CD4-positive, alpha-beta memory T cell (primary cell): ENCODE data around the gene PLEKHG7. TPM values are rescaled to one million over a fixed set of nuclear protein-coding genes. Genes with fewer than 3 reads are reported as not detected.

ENCODE experiments used
- CTCF ChIA-PET: fragments of 350-600 bp; sonication (Branson Sonifier 250); formaldehyde crosslinking; loops from one replicate; lab custom pipeline; 2021; ENCODE audit warnings: inconsistent platforms; ENCODE audit not compliant: partially characterized antibody; lab: Charles Lee
- POLR2A ChIA-PET: fragments of 350-600 bp; sonication (Branson Sonifier 250); formaldehyde crosslinking; loops from one replicate; lab custom pipeline; 2021; ENCODE audit not compliant: partially characterized antibody; lab: Charles Lee
- DNase-seq, 5 donors: peaks; one replicate each; pipeline versions ENCODE4 v3.0.0 to v3.0.0-alpha.2; 2020 to 2022; ENCODE audit warnings: mixed read lengths in 1 of 5
- H3K27ac ChIP-seq: one replicate; pipeline ENCODE4 v1.7.0; 2013; ENCODE audit warnings: low read depth, low read length
- H3K27me3 ChIP-seq: 2 replicates; pipeline ENCODE4 v1.7.0; 2013; ENCODE audit warnings: mild to moderate bottlenecking, low read length, moderate library complexity; ENCODE audit not compliant: insufficient read depth
- H3K36me3 ChIP-seq: 2 replicates; pipeline ENCODE4 v1.7.0; 2013; ENCODE audit warnings: mild to moderate bottlenecking, low read length, moderate library complexity; ENCODE audit not compliant: insufficient read depth
- H3K4me1 ChIP-seq: 2 replicates; pipeline ENCODE4 v1.7.0; 2013; ENCODE audit warnings: mild to moderate bottlenecking, low read length, moderate library complexity; ENCODE audit not compliant: insufficient read depth
- H3K4me3 ChIP-seq, 2 donors: one replicate each; pipeline ENCODE4 v1.7.0; 2013; ENCODE audit warnings: low read length in 2 of 2, mild to moderate bottlenecking in 1 of 2
- H3K9me3 ChIP-seq, 2 donors: one replicate each; pipeline ENCODE4 v1.7.0; 2013; ENCODE audit warnings: low read length in 2 of 2, control low read depth in 1 of 2; ENCODE audit not compliant: control insufficient read depth in 1 of 2
- H3K27ac Mint-ChIP-seq, 7 donors: one replicate each; pipeline ENCODE4 v1.8.0; 2020 to 2021; ENCODE audit warnings: mixed read lengths in 7 of 7, mild to moderate bottlenecking in 6 of 7, inconsistent platforms in 3 of 7, moderate library complexity in 3 of 7
- H3K27me3 Mint-ChIP-seq, 2 donors: one replicate each; pipeline ENCODE4 v1.8.0; 2020 to 2021; ENCODE audit warnings: mixed read lengths in 2 of 2
- H3K36me3 Mint-ChIP-seq, 2 donors: one replicate each; pipeline ENCODE4 v1.8.0; 2020 to 2021; ENCODE audit warnings: mixed read lengths in 2 of 2, inconsistent platforms in 1 of 2, mild to moderate bottlenecking in 1 of 2
- H3K4me1 Mint-ChIP-seq, 4 donors: one replicate each; pipeline ENCODE4 v1.8.0; 2020 to 2021; ENCODE audit warnings: mixed read lengths in 4 of 4, mild to moderate bottlenecking in 1 of 4
- H3K4me3 Mint-ChIP-seq, 8 donors: one replicate each; pipeline ENCODE4 v1.8.0; 2020 to 2021; ENCODE audit warnings: mixed read lengths in 8 of 8, mild to moderate bottlenecking in 7 of 8, moderate library complexity in 6 of 8, inconsistent platforms in 3 of 8
- H3K9me3 Mint-ChIP-seq, 8 donors: one replicate each; pipeline ENCODE4 v1.8.0; 2020 to 2021; ENCODE audit warnings: mixed read lengths in 8 of 8, mild to moderate bottlenecking in 5 of 8, inconsistent platforms in 3 of 8, moderate library complexity in 1 of 8
- intact Hi-C: fragments of 100-400 bp; cut with micrococcal nuclease; formaldehyde crosslinking; loops from one replicate; pipeline ENCODE4 v1.15.1; 2023
- polyA plus RNA-seq, 2 donors: library from polyadenylated mRNA; unstranded; fragments of 300-500 nt; fragmentation: Illumina TruSeq; gene quantifications; one replicate each; pipeline ENCODE4 v1.2.3, GENCODE V29; 2021
- total RNA-seq, 2 experiments: library from RNA; stranded (reverse); gene quantifications; one replicate each; pipeline ENCODE4 v1.2.3, GENCODE V29; 2021

PLEKHG7 gene
- total and polyA plus RNA-seq, 4 experiments from 2014 or later: 0.16 TPM; not detected in 3

DNA sequence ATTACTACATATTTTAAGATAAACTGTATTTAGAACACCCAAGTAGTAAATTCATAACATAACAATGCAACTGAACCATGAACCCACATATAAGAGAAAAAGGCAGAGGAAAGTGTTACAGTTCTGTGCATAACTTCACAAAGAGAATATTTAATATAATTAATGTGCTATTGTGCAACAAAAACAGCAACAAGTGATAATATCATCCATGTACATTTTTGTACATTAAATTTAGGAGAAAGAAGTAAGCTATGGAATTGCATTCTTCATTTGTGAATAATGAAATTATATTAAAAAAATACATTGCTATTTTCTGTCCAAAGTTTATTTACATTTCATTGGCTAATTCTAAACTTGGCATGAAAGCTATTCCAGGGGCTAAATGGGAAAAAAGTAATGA is 72.6 kb downstream of the PLEKHG7 start:
- Histone ChIP-seq H3K27ac (no peak overlapping the region), H3K27me3 (no peaks in the 10 kb centered on the region), H3K4me3 (no peak overlapping the region), H3K9me3 (no peaks in the 10 kb centered on the region), H3K4me1 (no peaks in the 10 kb centered on the region), H3K36me3 (peaks cover 12% of the 10 kb centered on the region)
- Mint-ChIP-seq H3K36me3 (peaks cover 26 to 36% of the 10 kb centered on the region in 2 donors), H3K4me3 (no peak overlapping the region), H3K4me1 (peaks cover 0 to 4% (median 0%) of the 10 kb centered on the region in 4 donors), H3K9me3 (no peaks in the 10 kb centered on the region), H3K27ac (no peak overlapping the region), H3K27me3 (no peaks in the 10 kb centered on the region)
- DNase-seq: no peak
- CTCF ChIA-PET: interaction anchor here (1.2 kb wide), 1 partner anchor 8 kb away, joined by 3 read pairs; no protein-coding TSS in a partner anchor
- intact Hi-C loops: no loop called here
- POLR2A ChIA-PET: no interaction called here

DNA sequence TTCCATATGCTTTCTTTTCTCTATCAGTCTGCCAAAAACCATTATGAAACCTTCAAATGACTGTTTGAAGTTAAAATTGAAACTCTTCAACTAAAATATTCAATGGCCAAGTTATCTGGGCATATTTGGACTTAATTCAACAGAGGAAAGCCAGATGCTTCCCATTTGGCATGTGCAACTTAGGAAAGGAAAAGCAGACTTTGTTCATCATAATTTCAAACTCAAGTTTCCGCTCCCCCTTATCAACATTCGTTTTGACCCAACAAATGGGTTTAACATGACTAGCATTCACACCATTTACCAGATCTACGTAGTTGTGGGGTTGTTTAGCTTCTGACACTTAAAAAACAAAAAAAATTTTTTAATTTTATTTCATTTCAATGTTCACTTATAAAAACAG is 75.7 kb downstream of the PLEKHG7 start:
- Mint-ChIP-seq H3K4me3 (no peak overlapping the region), H3K27me3 (no peaks in the 10 kb centered on the region), H3K36me3 (peaks cover 40 to 42% of the 10 kb centered on the region in 2 donors), H3K4me1 (no peaks in the 10 kb centered on the region), H3K27ac (no peak overlapping the region), H3K9me3 (no peaks in the 10 kb centered on the region)
- Histone ChIP-seq H3K4me3 (no peak overlapping the region), H3K27ac (no peak overlapping the region), H3K9me3 (no peaks in the 10 kb centered on the region), H3K36me3 (peaks cover 12% of the 10 kb centered on the region), H3K4me1 (no peaks in the 10 kb centered on the region), H3K27me3 (no peaks in the 10 kb centered on the region)
- ChIA-PET POLR2A (no interaction called here), CTCF (no interaction called here)
- DNase-seq: no peak
- intact Hi-C loops: no loop called here

DNA sequence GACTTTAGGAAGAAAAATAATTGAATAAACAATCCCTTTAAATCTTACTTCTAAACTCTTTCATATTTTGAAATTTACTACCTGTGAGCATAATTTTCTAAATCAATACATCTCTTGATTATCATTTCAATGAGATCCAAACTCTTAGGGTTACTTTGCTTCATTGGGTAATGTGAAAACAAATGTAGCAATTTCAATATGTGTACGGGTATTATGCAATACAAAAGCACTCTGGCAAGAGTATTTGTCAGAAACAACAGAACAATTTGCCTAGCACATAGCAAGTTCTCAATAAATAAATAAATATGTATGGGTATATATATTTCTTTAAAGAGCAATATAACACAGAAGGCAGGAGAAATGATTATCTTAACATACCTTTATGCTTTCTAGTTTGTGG is 77.1 kb downstream of the PLEKHG7 start:
- H3K4me3 Mint-ChIP-seq: no peak overlapping the region
- peaks cover 35 to 41% of the 10 kb centered on the region in 2 donors for H3K36me3 Mint-ChIP-seq
- Histone ChIP-seq H3K9me3 (no peaks in the 10 kb centered on the region), H3K4me3 (no peak overlapping the region), H3K27ac (no peak overlapping the region), H3K27me3 (no peaks in the 10 kb centered on the region), H3K4me1 (no peaks in the 10 kb centered on the region), H3K36me3 (peaks cover 12% of the 10 kb centered on the region)
- no peaks in the 10 kb centered on the region for H3K27me3 Mint-ChIP-seq
- H3K4me1 Mint-ChIP-seq: no peaks in the 10 kb centered on the region
- intact Hi-C loops: no loop called here
- POLR2A ChIA-PET: no interaction called here
- CTCF ChIA-PET: no interaction called here
- no peak for DNase-seq
- no peak overlapping the region for H3K27ac Mint-ChIP-seq
- H3K9me3 Mint-ChIP-seq: no peaks in the 10 kb centered on the region

DNA sequence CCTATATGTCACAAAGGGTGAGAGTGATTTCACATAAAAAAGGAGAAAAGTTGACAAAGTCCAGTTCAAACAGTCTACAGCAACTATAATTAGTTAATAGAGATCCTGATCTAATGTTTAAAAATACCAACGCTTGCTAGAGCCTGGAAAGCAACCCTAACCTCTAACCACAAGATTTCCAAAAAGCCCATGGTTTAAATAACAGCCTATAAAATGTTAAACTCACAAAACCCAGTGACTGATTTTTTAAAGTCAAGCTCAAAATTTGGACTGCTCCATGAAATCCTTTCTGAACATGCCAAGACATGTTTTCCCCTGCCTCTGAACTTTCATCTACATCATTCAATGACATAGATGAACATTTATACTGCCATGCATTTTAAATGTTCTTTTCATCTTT is 81.6 kb downstream of the PLEKHG7 start:
- no peaks in the 10 kb centered on the region for H3K27me3 ChIP-seq
- H3K9me3 ChIP-seq: no peaks in the 10 kb centered on the region
- ChIA-PET CTCF (interaction anchor here (0.6 to 4.1 kb wide), 13 partner anchors 21 to 1318 kb away, joined by 3 to 35 read pairs (median 3); no protein-coding TSS in a partner anchor), POLR2A (no interaction called here)
- intact Hi-C loops: no loop called here
- no peak overlapping the region for H3K4me3 ChIP-seq
- Mint-ChIP-seq H3K27ac (peak overlapping the region in 1 of 7 donors; percentile 4), H3K4me3 (no peak overlapping the region), H3K27me3 (no peaks in the 10 kb centered on the region), H3K4me1 (peaks cover 0 to 4% (median 2%) of the 10 kb centered on the region in 4 donors), H3K9me3 (no peaks in the 10 kb centered on the region), H3K36me3 (peaks cover 10 to 21% of the 10 kb centered on the region in 2 donors)
- H3K27ac ChIP-seq: no peak overlapping the region
- no peaks in the 10 kb centered on the region for H3K4me1 ChIP-seq
- H3K36me3 ChIP-seq: no peaks in the 10 kb centered on the region
- DNase-seq: no peak

DNA sequence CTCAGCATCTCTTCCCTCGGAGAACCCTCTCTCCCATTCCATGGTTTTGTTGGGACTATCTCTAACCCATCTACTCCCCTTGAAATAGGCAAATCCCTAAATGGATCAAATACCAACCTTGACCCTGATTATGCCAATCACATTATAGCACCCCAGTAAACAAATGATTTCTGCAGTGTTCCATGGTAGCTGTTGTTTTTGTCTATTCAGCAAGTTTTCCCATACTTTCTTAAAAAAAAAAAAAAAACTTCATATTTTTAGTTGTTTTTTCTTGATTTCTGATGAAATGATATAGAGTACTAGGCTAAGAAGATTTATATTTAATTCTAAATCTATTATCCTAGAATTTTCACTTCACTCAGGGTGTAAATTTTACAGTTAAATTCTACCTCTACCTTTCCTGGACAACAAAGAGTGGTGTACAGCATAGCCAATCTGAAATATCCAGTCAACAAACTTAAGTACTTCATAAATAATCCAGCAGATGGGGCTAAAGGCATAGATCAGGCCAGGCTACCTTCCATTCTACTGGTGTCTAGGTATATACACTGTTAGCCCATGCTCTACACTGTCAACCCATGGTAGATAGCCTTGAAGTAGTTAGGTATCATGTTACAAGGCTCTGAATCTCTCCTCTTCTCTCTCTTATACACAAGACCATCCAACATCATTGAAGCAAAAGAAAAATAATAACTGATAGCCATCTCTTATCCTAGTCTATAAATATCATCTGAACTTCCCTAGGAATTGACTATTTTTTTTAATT is 82.2 kb downstream of the PLEKHG7 start:
- POLR2A ChIA-PET: no interaction called here

DNA sequence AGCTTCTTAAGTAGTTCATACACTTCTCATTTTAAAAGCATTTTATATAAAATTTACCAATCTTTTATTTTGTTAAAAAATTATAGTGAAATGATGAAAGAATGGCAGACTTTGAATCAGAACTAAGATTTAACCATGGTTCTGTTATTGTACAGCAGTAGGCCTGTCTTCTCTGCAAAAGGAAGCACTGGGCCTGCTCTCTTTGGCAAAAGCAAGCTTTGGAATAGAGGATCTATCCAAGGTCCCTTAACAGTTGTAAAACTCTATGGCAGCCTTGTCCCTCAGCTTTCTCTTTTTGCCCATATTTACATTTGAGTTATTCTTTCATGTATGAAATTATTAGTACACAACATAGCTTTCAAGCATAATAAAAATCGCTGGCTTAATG is 82.8 kb downstream of the PLEKHG7 start:
- Histone ChIP-seq H3K4me3 (no peak overlapping the region), H3K27ac (no peak overlapping the region), H3K27me3 (no peaks in the 10 kb centered on the region), H3K36me3 (no peaks in the 10 kb centered on the region), H3K9me3 (no peaks in the 10 kb centered on the region), H3K4me1 (no peaks in the 10 kb centered on the region)
- Mint-ChIP-seq H3K4me3 (no peak overlapping the region), H3K36me3 (peaks cover 17 to 27% of the 10 kb centered on the region in 2 donors), H3K4me1 (peaks cover 0 to 7% (median 5%) of the 10 kb centered on the region in 4 donors), H3K27ac (no peak overlapping the region), H3K9me3 (peaks cover 0 to 3% (median under 1%) of the 10 kb centered on the region in 8 donors), H3K27me3 (no peaks in the 10 kb centered on the region)
- DNase-seq: no peak
- CTCF ChIA-PET: interaction anchor here (0.6 to 4.1 kb wide), 18 partner anchors 9 to 1403 kb away, joined by 3 to 35 read pairs (median 4); no protein-coding TSS in a partner anchor
- POLR2A ChIA-PET: no interaction called here
- intact Hi-C loops: loop anchor here (1.0 kb wide), 7 partner anchors 144 to 1317 kb away; partner anchors contain the start of gene EEA1

More for the DNA sequence above, 82.2 kb downstream of the PLEKHG7 start:
- no peak overlapping the region for H3K4me3 ChIP-seq
- H3K9me3 ChIP-seq: no peaks in the 10 kb centered on the region
- CTCF ChIA-PET: interaction anchor here (0.6 to 4.1 kb wide), 21 partner anchors 10 to 1402 kb away, joined by 3 to 35 read pairs (median 3); no protein-coding TSS in a partner anchor
- no peaks in the 10 kb centered on the region for H3K27me3 ChIP-seq
- Mint-ChIP-seq H3K9me3 (no peaks in the 10 kb centered on the region), H3K36me3 (peaks cover 11 to 22% of the 10 kb centered on the region in 2 donors), H3K4me1 (peaks cover 0 to 4% (median 2%) of the 10 kb centered on the region in 4 donors), H3K27me3 (no peaks in the 10 kb centered on the region), H3K27ac (peak overlapping the region in 1 of 7 donors; percentile 4), H3K4me3 (no peak overlapping the region)
- intact Hi-C loops: loop anchor here (1.0 kb wide), 7 partner anchors 144 to 1317 kb away; partner anchors contain the start of gene EEA1
- peak; percentile 54 to 73 (median 67) for DNase-seq
- no peak overlapping the region for H3K27ac ChIP-seq
- H3K36me3 ChIP-seq: no peaks in the 10 kb centered on the region
- no peaks in the 10 kb centered on the region for H3K4me1 ChIP-seq

DNA sequence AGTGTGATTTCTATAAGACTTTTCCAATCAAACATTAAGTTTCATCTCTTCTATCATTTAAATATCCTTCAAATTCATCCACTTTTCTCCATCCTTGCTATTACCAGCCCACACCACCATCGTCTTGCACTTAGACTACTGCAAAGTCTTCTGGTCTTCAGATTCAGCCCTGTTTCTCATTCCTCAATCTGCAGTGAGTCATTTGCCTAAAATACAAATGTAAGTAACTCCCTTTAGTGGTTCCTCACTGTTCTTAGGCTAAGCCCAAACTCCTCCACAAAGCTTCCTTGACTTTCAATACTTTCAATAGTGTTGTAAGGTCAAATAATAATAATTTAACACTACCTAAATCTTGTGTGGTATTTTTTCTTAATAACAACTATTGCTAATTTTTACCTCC is 83.3 kb downstream of the PLEKHG7 start:
- no peaks in the 10 kb centered on the region for H3K27me3 Mint-ChIP-seq
- no peaks in the 10 kb centered on the region for H3K9me3 ChIP-seq
- CTCF ChIA-PET: interaction anchor here (0.6 to 4.1 kb wide), 16 partner anchors 9 to 1403 kb away, joined by 3 to 35 read pairs (median 4); no protein-coding TSS in a partner anchor
- no peaks in the 10 kb centered on the region for H3K36me3 ChIP-seq
- H3K4me1 Mint-ChIP-seq: peaks cover 0 to 7% (median 7%) of the 10 kb centered on the region in 4 donors
- H3K9me3 Mint-ChIP-seq: peaks cover 0 to 8% (median 2%) of the 10 kb centered on the region in 8 donors
- no peaks in the 10 kb centered on the region for H3K4me1 ChIP-seq
- H3K27me3 ChIP-seq: no peaks in the 10 kb centered on the region
- intact Hi-C loops: no loop called here
- H3K27ac Mint-ChIP-seq: peak overlapping the region in 2 of 7 donors; percentile 30 to 43
- POLR2A ChIA-PET: no interaction called here
- no peak overlapping the region for H3K4me3 ChIP-seq
- no peak for DNase-seq
- no peak overlapping the region for H3K4me3 Mint-ChIP-seq
- H3K27ac ChIP-seq: no peak overlapping the region
- H3K36me3 Mint-ChIP-seq: peaks cover 20 to 26% of the 10 kb centered on the region in 2 donors
